Middle frontal gyrus (tissue), 1 donor: ENCODE measurements around the gene CHIC2.

Source experiments
- DNase-seq: peaks from one replicate; pipeline ENCODE4 v3.0.0-alpha.2; 2015; ENCODE audit warnings: low spot score; ENCODE audit errors: extremely low spot score

The CHIC2 gene

DNA sequence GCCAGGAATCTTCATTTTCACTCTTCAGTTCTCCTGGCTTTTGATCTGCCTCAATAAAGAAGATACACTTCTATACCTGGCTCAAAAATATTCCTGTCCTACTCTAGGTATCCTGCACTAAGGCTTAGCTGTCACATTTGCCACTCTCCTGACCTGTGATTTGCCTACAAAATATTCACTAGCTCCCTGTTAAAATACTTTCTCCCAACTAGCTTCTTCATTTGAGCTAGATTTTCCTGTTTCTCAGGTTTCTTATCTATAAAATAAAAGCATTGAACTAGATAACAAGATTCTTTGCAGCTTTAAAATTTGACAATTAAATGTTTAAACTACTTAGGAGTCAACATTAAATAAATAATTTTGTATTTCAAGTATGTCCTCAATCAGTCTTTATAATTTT, 53.2 kb downstream of the CHIC2 start:
- DNase-seq = no peak

DNA sequence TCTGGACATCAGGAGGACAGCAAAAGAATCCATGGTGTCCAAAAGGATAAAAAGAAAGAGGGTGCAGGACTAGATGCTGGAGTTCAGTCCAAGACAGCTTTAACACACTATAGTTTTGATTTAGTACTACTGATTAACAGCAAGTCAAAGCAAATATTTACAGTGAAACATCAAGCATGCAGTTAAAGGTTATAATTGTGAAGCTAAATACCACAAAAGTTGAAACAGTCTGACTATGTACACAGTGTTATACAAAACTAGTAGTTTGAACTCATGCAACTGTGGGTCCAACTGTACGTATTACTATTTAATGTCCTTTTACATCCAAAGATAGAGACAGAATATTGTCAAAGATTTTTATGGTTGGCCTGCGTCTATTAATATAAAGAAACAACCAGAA, 57.6 kb downstream of the CHIC2 start:
- no peak for DNase-seq

DNA sequence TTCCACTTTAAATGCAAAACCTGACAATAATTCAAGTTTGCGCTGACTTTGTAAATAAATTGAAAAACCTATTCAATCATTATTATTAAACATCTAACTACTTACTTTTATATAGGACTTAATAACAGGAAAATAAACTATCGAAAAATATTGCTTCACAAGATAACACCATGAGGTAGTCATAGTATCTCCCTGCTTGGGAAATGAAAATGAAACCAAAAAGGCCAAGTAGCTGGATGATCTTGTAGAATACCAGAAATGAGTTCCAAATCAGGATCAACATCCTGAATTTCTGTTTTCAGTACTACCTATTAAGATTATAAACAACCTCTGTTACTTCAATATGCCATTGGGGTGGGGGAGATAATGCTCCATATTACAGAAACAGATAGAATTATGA, 58.9 kb downstream of the CHIC2 start:
- no peak for DNase-seq

DNA sequence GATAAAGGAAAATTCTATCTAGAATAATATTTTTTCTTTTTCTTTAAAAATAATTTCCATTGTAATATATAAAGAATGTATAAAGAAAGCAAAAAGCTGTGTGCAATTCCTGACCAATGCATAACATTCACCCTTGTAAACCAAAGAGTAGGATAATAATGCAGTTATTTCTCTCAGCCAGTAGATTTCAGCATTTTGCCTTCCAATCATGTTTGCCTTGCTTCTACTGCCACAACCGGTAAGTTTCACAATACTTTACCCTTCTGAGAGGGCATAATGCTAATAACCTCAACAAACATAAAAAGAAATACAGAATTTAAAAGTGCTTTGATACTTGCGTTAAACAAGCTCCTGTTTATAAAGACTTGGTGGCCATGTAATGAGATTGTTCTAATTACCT, 59.9 kb downstream of the CHIC2 start:
- no peak for DNase-seq

DNA sequence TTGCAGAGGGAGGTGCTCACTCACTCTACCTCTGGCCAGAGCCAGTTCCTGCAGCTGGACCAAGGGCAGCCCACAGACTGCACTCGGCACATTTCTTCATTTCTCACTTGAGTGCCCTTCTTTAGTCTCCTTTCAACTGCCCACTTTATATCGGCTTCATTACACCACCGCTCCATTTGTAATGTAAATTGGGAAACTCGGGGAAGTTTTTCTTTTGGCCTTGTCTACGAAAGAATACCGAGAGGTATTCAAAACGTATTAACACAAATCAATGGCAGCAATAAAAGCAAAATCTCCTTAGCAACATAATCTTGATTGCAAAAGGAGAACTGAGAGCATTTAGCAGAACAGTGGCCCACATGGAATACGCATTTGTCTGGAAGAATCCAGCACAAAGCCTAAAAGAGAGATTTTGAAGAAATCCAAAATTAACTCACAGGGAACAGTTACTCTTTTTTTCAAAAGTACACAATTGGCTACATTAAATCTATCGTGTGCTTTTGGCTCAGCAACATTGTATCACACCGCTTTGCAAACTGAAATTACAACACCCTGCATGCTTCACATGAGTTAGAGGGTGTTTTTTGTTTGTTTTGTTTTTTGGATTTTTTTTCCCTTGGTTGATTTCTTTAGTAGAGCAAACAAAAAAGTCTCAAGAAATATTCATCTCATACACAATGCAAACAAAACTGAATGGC, 62.6 kb downstream of the CHIC2 start:
- DNase-seq = no peak

DNA sequence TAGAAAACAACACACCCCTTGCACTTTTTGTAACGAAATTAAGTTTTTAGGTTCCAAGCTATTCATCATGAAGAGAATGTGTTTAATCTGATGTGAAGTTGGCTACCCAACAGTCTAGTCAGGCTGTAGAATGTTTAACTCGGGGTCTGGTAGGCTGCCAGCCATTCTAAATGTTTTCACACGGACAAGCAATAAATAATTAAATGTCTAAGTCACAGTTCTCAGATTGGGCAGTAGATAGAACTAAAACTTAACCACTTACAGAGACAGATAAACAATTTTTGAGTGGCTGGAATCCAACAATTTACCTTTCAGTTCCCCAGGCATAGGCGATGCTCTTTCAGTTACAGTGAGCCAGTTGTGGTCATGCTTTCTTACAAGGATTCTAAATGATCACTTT, 66.5 kb downstream of the CHIC2 start:
- DNase-seq = no peak

DNA sequence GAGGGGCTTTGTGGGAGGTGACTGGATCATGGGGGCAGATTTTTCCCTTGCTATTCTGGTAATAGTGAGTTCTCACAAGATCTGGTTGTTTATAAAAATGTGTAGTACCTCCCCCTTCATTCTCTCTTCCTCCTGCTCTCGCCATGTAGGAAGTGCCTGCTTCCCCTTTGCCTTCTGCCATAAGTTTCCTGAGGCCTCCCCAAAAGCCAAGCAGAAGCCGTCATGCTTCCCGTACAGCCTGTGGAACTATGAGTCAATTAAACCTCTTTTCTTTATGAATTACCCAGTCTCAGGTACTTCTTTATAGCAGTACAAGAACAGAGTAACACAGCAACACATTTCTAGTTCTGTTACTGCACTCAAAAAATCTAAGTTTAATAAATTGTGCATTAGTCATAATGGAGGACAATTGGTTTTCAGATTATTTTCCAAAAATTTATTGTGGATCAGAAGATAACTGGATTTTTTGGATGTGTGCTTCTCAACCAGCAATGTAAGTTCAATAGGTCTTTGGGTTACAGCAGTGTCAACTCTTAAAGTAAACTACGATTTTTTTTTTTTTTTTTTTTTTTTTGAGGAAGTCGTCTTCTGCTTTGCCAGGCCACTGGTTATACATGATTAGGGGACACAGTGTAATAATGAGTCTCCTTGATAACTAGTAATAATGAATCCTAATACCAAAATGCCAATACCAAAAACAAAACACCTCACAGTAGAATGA, 69.9 kb downstream of the CHIC2 start:
- DNase-seq = no peak

DNA sequence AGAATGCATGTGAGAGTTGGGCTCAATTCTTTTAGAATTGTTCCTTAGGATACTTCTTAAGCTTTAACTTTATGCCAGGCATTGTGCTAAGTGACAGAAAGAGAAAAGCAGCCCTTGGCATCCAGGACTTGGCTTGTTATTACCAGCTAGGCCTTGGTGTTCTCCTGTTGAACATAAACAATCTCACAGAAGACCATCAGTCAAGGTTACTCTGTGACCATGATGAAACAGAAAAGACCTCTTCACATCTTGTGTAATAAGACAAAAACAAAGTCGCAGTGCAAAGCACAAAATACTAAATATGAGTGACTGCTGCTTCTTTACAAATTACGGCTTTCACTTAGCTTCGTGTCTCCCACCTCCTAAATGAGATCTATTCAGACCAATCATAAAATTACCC, 71.6 kb downstream of the CHIC2 start:
- no peak for DNase-seq

DNA sequence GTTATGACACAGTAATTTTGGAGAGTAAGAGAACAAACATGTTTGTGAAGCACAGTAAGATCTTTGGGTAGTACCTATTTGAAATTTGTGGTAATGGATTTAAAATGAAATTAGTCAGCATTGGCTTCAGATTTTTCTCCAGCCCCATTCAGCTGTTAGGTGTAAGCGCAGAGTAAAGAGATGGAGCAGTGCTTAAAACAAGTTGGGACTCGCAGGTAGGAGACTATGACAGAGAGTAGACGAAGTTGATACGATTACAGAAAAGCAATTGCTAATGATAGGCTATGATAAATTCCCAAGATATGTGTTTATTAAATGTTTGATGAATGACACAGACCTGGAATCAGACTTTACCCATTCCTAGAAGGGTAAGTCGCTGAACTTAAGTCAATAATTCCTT, 72.6 kb downstream of the CHIC2 start:
- DNase-seq = no peak

DNA sequence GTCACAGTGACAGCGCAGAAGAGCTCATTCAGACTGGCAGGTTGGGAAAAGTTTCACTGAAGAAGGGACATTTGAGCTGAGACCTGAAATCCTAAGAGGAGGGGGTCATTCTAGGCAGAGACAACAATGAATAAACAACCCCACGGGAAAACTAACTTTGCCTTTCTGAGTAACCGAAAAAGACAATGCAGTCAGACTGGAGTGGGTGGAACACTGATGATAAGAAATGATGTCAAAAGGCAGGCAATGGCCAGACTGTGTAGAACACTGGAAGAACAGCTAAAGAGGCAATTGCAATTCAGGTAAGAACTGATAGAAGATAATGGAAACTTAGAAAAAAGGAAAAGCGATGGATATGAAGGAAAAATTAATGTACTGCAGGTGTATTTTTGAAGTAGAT, 73.8 kb downstream of the CHIC2 start:
- DNase-seq = no peak

DNA sequence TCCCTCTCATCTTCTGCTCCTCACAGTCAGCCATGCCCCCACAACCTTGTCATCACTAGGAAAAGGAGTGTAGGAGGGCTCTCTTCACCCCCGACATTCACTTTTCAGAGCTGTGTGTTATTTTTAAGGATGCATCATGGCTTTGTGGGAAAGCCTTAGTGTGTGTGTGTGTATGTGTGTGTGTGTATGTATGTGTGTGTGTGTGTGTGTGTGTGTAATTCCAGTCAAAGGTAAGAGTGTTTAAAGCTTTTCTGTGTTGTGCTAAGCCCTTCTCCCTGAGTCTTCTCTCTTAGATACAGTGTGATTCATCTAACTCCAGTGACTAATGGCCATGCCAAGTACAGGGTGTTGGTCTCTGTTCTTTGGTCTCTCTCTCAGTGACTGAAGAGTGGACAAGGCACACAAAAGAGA, 76.6 kb downstream of the CHIC2 start:
- DNase-seq = no peak

DNA sequence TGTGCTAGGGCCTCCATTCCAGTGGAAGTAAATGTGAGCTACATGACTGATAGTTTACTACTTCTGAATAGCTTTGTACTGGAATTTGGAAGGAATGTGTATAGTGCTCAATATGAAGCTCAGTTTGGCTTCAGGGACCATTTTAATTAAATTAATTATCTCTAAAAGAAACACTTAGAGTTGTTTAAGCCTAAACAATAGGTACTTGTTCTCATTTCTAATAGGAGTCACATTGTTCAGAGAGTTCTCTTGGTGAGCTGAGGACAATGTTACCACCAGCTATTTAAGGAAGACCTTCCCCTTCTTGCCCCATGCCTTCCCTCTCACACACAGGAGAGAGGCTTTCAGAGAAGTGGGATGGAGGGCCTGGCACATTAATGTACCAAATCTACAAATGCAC, 78.3 kb downstream of the CHIC2 start:
- no peak for DNase-seq

DNA sequence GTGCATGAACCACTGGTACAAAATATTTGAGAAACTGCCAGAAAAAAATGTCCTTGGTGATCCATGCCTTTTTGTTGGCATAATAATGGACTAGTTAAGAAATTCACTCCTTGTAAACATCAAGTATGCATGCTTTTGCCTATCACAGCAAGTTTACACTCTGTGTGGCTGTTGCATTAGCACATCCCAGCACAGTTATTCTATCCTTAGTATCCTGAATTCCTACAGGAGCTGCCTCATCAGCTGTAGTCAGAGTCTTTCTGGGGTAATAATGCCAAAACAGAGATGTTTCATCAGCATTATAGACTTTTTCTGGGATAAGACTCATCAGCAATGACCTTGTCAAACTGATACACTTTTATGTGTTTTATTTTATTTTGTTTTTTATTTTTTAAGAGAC, 82.8 kb downstream of the CHIC2 start:
- no peak for DNase-seq

DNA sequence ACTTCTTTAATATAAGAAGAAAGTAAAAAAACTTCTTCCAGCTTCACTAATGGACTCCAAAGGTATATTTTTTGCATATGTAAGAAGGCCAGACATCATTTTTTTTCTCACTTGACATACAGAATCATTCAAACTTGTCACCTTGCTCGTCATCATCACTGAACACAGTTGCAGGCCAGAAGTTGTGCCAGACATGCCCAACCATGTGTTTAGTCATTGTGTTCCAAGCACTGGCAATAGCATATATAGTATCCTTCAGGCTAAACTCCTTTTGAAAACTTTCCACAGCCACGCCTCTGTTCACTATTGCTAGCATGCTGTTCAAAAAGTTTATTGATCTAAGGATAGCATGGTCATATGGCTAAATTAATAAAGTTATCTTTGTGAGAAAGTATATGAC, 83.3 kb downstream of the CHIC2 start:
- no peak for DNase-seq

DNA sequence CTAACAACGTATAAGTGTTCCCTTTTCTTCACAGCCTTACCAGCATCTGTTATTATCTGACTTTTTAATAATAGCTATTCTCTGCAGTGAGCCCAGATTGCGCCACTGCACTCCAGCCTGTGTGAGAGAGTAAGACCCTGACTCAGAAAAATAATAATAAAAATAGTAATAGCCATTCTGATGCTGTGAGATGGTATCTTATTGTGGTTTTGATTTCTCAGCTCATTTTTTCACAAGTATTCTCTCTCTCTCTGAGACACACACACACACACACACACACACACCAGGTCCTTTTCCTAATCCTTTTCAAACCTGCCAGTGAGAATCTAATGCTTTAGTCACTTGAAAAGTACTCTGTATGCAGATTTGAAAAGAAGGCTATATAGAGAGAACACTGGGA, 89.8 kb downstream of the CHIC2 start:
- no peak for DNase-seq

DNA sequence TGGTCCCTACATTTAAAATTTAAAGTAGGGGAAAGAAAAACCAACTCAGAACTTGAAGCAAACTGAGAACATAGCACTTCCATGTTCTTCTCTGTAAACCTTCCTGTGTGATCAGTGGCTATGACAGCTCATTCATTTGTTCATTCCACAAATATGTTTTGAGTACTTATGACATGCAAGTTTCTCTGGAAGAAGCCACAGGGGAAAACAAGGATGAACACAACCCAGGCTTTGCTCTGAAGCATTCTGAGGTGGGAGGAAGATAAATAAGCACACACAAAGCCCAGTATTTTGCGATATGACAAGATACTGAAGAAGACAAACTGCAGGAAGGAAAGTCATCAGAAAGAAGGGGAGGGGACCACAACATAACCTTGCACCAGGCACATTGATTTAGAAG, 96.4 kb downstream of the CHIC2 start:
- DNase-seq = no peak

DNA sequence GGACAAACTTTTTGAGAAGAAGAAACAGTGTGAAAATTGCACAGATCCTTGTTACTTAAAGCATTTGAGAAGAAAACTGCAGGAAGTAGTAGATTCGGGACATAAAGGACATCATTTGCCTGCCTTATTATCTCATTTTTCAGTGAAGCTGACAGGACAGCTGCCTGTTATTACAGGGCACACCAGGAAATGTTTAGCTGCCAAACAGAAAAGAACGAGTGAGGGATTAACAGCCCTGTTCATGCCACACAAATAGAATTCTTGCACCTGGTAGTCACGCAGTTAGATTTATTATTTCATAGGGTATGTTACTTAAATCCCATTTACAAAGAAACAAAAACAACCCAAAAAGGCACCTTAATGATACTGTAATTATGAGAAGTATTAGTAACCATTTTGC, 100.6 kb downstream of the CHIC2 start:
- no peak for DNase-seq

DNA sequence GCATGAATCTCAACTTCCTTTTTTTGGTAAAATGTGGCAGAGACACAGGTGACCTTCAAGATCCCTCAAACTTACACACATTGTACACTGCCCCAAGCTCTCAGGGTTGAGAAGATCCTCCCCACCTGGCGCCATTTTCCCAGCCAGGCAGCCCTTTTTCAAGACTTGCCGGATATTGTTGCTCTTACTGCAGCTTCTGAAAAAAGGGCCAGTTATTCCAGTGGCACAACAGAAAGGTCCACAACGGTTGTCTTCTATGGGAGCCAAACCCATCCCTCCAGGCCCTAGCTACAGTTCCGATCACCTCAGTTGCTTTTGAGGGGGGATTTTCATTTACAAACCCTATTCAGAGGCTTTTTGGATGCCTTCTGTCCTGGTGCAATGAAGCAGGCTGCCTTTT, 101.1 kb downstream of the CHIC2 start:
- no peak for DNase-seq

DNA sequence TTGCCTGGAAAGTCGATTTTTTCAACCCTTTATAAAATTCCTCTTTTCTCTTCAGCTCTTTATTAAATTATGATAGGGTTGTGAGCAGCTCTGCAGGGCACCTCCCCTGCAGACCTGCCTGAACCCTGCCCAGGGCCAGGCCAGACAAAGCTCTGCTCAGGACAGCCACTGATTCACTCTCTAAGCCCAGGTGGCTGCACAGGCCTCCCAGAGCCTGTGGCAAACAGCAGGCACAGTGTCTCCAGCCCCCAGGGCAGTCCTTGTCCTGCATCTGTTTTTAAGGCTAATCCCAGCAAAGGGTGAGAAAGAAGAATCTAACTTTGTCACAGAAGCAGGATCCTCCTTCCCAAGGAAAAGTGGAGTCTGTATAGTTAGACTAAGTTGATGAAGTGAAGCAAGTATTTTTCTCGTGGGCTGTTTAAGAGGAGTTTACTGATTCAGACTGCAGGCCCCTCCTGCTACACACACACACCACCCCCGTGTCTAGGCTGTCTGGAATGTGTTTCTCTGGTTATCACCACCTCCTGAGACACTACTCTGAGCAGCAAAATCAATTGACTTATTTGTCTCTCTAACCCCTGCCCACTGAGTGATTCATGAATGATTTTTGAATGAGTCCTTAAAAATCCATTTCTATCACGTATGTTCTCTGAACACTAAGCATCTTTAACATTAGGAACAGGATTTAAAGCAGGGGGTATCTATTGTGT, 101.7 kb downstream of the CHIC2 start:
- DNase-seq = no peak

DNA sequence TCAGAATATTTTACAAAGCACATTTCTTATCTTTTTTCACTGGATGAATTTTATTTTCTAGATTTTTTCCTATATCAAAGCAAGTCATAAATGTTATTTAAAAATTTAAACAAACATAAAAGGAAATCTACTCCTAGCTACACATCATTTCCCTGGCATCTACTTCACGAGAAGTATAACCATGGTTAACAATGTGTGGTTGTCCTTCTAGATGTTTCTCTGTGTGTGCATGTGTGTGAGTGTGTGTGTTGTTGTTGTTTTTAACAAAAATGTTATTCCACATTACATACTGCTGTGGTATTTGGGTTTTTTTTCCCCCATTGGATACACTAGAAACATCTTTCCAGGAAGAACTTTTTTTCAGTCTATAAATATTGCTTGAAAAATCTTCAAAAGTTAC, 103.1 kb downstream of the CHIC2 start:
- DNase-seq = no peak

DNA sequence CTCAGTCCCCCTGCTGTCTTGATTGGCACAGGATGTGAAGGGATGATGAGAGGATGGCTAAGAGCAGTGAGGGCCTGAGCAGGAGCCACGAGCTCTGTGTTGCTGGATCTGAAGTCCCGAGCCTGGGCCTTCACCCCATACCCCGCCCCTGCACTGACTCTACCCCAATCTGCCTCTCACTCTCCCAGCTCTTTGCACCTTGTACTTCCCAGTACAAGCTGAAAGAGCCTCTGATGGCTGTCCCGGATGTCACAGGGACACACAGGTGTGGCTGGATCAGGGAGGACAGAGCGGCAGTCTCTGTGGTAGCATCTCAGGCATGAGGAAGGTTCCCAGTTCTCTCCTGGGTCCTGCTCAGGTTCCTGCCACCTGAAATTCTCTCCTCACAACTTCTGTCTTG, 103.6 kb downstream of the CHIC2 start:
- no peak for DNase-seq
